Neural cell (in vitro differentiated cells): ENCODE measurements around the gene TPRA1. TPM values are rescaled to one million over a fixed set of nuclear protein-coding genes. Genes with fewer than 3 reads are reported as not detected.

Source experiments
- H2AFZ ChIP-seq: fragments of 200-600, 300-800 bp; sonication (generic), shearing (Covaris generic); 2 replicates; pipeline ENCODE4 v1.6.0; 2014; ENCODE audit warnings: low read depth, mild to moderate bottlenecking, antibody characterized with exemption, low read length, moderate library complexity
- H3F3A ChIP-seq: fragments of 200-600 bp; shearing (Covaris generic); 2 replicates; pipeline ENCODE4 v1.6.1; 2016; ENCODE audit warnings: mild to moderate bottlenecking, moderate library complexity, mixed read lengths, antibody characterized with exemption, low read length; ENCODE audit not compliant: insufficient read depth, poor library complexity, severe bottlenecking
- H3K27ac ChIP-seq: fragments of 200-600, 300-800 bp; sonication (generic), shearing (Covaris generic); 2 replicates; pipeline ENCODE4 v1.5.1; 2014; ENCODE audit warnings: mild to moderate bottlenecking, low read length, moderate library complexity
- H3K27me3 ChIP-seq: fragments of 300-800, 200-600 bp; sonication (generic), shearing (Covaris generic); 2 replicates; pipeline ENCODE4 v1.6.0; 2014; ENCODE audit warnings: mild to moderate bottlenecking, low read depth, low read length, moderate library complexity; ENCODE audit not compliant: insufficient read depth
- H3K36me3 ChIP-seq: fragments of 300-800, 200-600 bp; sonication (generic), shearing (Covaris generic); 2 replicates; pipeline ENCODE4 v1.5.1; 2014; ENCODE audit warnings: mild to moderate bottlenecking, antibody characterized with exemption, low read length, moderate library complexity; ENCODE audit not compliant: insufficient read depth
- H3K4me2 ChIP-seq: fragments of 300-800, 200-600 bp; sonication (generic), shearing (Covaris generic); 2 replicates; pipeline ENCODE4 v1.6.0; 2014; ENCODE audit warnings: mild to moderate bottlenecking, low read length
- H3K4me3 ChIP-seq: fragments of 300-800, 200-600 bp; sonication (generic), shearing (Covaris generic); 2 replicates; pipeline ENCODE4 v1.5.1; 2014; ENCODE audit warnings: mild to moderate bottlenecking, low read length, moderate library complexity
- H3K79me2 ChIP-seq: fragments of 200-600 bp; shearing (Covaris generic); replicated peaks from 2 replicates; pipeline ENCODE4 v1.6.0; 2014; ENCODE audit warnings: mild to moderate bottlenecking, low read length, moderate library complexity; ENCODE audit not compliant: insufficient read depth
- H3K9ac ChIP-seq: fragments of 300-800, 200-600 bp; sonication (generic), shearing (Covaris generic); 2 replicates; pipeline ENCODE4 v1.6.1; 2016; ENCODE audit warnings: mild to moderate bottlenecking, low read length, mixed read lengths
- H3K9me2 ChIP-seq: fragments of 200-600 bp; shearing (Covaris generic); 2 replicates; pipeline ENCODE4 v1.6.1; 2016; ENCODE audit warnings: mild to moderate bottlenecking, low read length, mixed read lengths; ENCODE audit not compliant: insufficient read depth
- H3K9me3 ChIP-seq: fragments of 200-600, 300-800 bp; sonication (generic), shearing (Covaris generic); 2 replicates; pipeline ENCODE4 v1.6.1; 2016; ENCODE audit warnings: mild to moderate bottlenecking, mixed run types, low read length, moderate library complexity, mixed read lengths
- H4K20me1 ChIP-seq: fragments of 200-600 bp; shearing (Covaris generic); 2 replicates; pipeline ENCODE4 v1.6.1; 2016; ENCODE audit warnings: mild to moderate bottlenecking, mixed run types; ENCODE audit not compliant: insufficient read depth
- EP300 ChIP-seq: fragments of 450-650 bp; conservative IDR thresholded peaks from 2 replicates; pipeline ENCODE4 v1.6.1; 2014; ENCODE audit warnings: antibody characterized with exemption, mild to moderate bottlenecking, moderate library complexity; ENCODE audit not compliant: poor library complexity, severe bottlenecking
- EZH2 ChIP-seq: fragments of 200-600, 300-800 bp; shearing (Covaris generic), sonication (generic); IDR thresholded peaks from 2 replicates; pipeline ENCODE4 v1.6.1; 2014; ENCODE audit warnings: antibody characterized with exemption, low read length, borderline replicate concordance, mild to moderate bottlenecking; ENCODE audit not compliant: insufficient read depth, poor library complexity, severe bottlenecking
- MXI1 ChIP-seq: fragments of 450-650 bp; conservative IDR thresholded peaks from 2 replicates; pipeline ENCODE4 v1.6.1; 2014; ENCODE audit warnings: antibody characterized with exemption, mild to moderate bottlenecking; ENCODE audit not compliant: poor library complexity, severe bottlenecking
- POLR2AphosphoS5 ChIP-seq: IDR thresholded peaks from 2 replicates; pipeline ENCODE4 v1.6.1; 2012
- RAD21 ChIP-seq: fragments of 450-650 bp; conservative IDR thresholded peaks from 2 replicates; pipeline ENCODE4 v1.6.1; 2014; ENCODE audit warnings: antibody characterized with exemption, mild to moderate bottlenecking, moderate library complexity
- SMC3 ChIP-seq: fragments of 450-650 bp; conservative IDR thresholded peaks from 2 replicates; pipeline ENCODE4 v1.6.1; 2014; ENCODE audit warnings: antibody characterized with exemption, mild to moderate bottlenecking, moderate library complexity; ENCODE audit not compliant: poor library complexity
- TAF1 ChIP-seq: IDR thresholded peaks from 2 replicates; pipeline ENCODE4 v1.6.1; 2012; ENCODE audit warnings: low read depth
- polyA plus RNA-seq: library from polyadenylated mRNA; depleted of rRNA; stranded (reverse); fragments of >200 nt; gene quantifications from 2 replicates; pipeline ENCODE4 v1.2.3, GENCODE V29; 2014
- TF ChIP-seq, protein P1 (sequence below): IDR thresholded peaks from 2 replicates; pipeline ENCODE4 v1.6.1; 2012; ENCODE audit warnings: borderline replicate concordance
- TF ChIP-seq, protein P2 (sequence below): fragments of 450-650 bp; IDR thresholded peaks from 2 replicates; pipeline ENCODE4 v1.5.1; 2014; ENCODE audit warnings: antibody characterized with exemption, mild to moderate bottlenecking, moderate library complexity; ENCODE audit not compliant: poor library complexity, severe bottlenecking

TPRA1 gene
- polyA plus RNA-seq, 1 donor from 2014 or later = 26.5 TPM

DNA sequence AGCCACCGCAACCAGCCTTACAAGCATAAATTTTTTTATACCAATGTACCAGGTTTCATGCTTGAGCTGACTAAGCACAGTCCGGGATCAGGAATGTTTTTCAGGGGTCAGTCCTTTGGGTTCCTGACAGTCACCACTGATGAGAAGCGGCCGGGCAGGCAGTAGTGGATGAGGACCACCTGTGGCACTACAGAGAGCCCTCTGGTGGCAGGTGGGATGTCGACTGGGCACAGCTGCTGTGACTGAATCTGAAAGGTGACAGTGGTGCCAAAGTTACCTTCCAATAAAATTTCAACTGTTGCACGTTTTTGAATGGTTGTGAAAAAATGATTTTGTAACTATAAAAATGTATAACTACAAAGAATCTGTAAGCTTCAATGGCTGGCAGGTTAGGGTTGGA is 34.0 kb downstream of the TPRA1 start (continued):
- TF ChIP-seq SMC3 = no peak
- no peak for TF ChIP-seq POLR2AphosphoS5
- no peak for TF ChIP-seq EZH2
- TF ChIP-seq EP300 = no peak

DNA sequence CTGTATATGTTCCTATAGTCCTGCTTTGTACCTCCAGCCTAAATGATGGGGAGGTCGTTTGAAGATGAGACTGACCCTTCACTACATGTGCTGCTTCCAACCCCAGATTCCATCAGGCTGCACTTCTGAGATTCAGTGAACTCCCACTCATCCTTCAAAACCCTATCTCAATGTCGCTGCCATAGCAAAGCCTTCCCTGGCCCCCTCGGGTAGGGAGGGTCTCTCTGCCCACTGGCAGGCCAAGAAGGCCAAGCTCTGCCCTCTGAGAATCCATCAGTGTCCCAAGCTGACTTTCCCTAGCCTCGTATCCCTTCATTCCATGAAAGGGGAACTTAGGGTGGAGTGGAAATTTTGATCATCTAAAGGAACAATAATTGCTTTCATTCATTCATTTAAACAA is 35.4 kb downstream of the TPRA1 start:
- no peak overlapping the region for H3K27ac ChIP-seq
- H4K20me1 ChIP-seq = no peaks in the 10 kb centered on the region
- H3K4me3 ChIP-seq = no peak overlapping the region
- no peaks in the 10 kb centered on the region for H3F3A ChIP-seq
- no peaks in the 10 kb centered on the region for H3K9me3 ChIP-seq
- H3K36me3 ChIP-seq = no peaks in the 10 kb centered on the region
- no peak overlapping the region for H2AFZ ChIP-seq
- TF ChIP-seq TAF1 (no peak), EP300 (no peak), EZH2 (no peak)
- no peak overlapping the region for H3K4me2 ChIP-seq
- no peaks in the 10 kb centered on the region for H3K9me2 ChIP-seq
- no peaks in the 10 kb centered on the region for H3K79me2 ChIP-seq
- no peaks in the 10 kb centered on the region for H3K27me3 ChIP-seq
- no peak overlapping the region for H3K9ac ChIP-seq

DNA sequence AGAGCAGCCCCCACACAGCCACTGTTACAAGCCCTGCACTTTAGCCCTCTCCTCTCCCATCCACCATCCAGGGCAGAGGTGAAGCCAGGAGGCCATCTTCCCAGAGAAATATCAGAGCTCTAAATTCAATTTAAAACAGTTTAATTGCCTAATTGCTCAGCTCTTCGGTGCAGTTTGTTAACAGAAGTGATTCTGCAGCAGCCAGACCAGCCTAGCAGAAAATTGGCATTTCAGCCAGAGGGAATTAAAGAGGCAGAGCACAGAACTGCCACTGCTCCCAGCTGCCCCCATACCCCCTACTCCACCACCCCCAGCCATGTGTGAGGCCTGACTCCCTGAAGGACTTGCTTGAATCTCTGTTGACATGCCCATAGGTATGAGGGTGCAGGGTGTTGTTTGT is 38.5 kb downstream of the TPRA1 start:
- Histone ChIP-seq H3K27me3 (no peaks in the 10 kb centered on the region), H4K20me1 (no peaks in the 10 kb centered on the region), H3K9me2 (no peaks in the 10 kb centered on the region), H3K4me2 (no peak overlapping the region), H3K9ac (no peak overlapping the region), H3K36me3 (no peaks in the 10 kb centered on the region), H3K9me3 (no peaks in the 10 kb centered on the region), H3F3A (no peaks in the 10 kb centered on the region), H3K27ac (no peak overlapping the region), H3K79me2 (no peaks in the 10 kb centered on the region), H2AFZ (no peak overlapping the region), H3K4me3 (no peak overlapping the region)
- TF ChIP-seq MXI1 (no peak), SMC3 (no peak)

DNA sequence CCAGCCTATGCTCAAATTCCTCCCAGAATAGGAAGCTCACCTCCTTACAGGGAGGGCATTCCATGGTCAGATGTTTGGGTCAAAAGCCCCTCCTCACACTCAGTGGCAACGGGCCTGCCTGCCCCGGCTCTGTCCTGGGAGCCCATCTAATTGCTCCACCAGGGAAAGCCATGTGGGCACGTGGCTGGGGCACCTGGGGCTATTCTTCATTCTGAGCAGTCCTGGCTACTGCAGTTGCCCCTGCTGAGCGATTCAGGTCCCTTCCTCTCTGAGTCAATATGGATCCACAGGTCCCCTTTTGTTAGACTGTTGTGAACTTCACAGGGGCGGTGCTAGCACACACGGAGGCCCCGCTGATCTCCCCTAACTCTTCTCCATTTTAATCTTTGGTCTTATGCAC is 39.4 kb downstream of the TPRA1 start:
- no peaks in the 10 kb centered on the region for H3K9me3 ChIP-seq
- H3K9me2 ChIP-seq = no peaks in the 10 kb centered on the region
- H3K4me2 ChIP-seq = no peak overlapping the region
- H2AFZ ChIP-seq = no peak overlapping the region
- no peaks in the 10 kb centered on the region for H3K27me3 ChIP-seq
- H3K9ac ChIP-seq = no peak overlapping the region
- H3F3A ChIP-seq = no peaks in the 10 kb centered on the region
- no peaks in the 10 kb centered on the region for H4K20me1 ChIP-seq
- H3K27ac ChIP-seq = no peak overlapping the region
- H3K79me2 ChIP-seq = no peaks in the 10 kb centered on the region
- TF ChIP-seq, protein P1, sequence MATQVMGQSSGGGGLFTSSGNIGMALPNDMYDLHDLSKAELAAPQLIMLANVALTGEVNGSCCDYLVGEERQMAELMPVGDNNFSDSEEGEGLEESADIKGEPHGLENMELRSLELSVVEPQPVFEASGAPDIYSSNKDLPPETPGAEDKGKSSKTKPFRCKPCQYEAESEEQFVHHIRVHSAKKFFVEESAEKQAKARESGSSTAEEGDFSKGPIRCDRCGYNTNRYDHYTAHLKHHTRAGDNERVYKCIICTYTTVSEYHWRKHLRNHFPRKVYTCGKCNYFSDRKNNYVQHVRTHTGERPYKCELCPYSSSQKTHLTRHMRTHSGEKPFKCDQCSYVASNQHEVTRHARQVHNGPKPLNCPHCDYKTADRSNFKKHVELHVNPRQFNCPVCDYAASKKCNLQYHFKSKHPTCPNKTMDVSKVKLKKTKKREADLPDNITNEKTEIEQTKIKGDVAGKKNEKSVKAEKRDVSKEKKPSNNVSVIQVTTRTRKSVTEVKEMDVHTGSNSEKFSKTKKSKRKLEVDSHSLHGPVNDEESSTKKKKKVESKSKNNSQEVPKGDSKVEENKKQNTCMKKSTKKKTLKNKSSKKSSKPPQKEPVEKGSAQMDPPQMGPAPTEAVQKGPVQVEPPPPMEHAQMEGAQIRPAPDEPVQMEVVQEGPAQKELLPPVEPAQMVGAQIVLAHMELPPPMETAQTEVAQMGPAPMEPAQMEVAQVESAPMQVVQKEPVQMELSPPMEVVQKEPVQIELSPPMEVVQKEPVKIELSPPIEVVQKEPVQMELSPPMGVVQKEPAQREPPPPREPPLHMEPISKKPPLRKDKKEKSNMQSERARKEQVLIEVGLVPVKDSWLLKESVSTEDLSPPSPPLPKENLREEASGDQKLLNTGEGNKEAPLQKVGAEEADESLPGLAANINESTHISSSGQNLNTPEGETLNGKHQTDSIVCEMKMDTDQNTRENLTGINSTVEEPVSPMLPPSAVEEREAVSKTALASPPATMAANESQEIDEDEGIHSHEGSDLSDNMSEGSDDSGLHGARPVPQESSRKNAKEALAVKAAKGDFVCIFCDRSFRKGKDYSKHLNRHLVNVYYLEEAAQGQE = no peak
- TF ChIP-seq, protein P2, sequence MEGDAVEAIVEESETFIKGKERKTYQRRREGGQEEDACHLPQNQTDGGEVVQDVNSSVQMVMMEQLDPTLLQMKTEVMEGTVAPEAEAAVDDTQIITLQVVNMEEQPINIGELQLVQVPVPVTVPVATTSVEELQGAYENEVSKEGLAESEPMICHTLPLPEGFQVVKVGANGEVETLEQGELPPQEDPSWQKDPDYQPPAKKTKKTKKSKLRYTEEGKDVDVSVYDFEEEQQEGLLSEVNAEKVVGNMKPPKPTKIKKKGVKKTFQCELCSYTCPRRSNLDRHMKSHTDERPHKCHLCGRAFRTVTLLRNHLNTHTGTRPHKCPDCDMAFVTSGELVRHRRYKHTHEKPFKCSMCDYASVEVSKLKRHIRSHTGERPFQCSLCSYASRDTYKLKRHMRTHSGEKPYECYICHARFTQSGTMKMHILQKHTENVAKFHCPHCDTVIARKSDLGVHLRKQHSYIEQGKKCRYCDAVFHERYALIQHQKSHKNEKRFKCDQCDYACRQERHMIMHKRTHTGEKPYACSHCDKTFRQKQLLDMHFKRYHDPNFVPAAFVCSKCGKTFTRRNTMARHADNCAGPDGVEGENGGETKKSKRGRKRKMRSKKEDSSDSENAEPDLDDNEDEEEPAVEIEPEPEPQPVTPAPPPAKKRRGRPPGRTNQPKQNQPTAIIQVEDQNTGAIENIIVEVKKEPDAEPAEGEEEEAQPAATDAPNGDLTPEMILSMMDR = no peak
- TF ChIP-seq POLR2AphosphoS5 (no peak), MXI1 (no peak), SMC3 (no peak), RAD21 (no peak), EP300 (no peak), TAF1 (no peak), EZH2 (no peak)
- no peaks in the 10 kb centered on the region for H3K36me3 ChIP-seq
- H3K4me3 ChIP-seq = no peak overlapping the region
